Activated naive CD4-positive, alpha-beta T cell treated with anti-CD3 and anti-CD28 coated beads, Interleukin-2, amount 10 ng/mL, durations not matched to agents 7 days and 5 days (primary cell): ENCODE data around the gene CFHR2.
"Not testable (repeated sequence)": the region's sequence is repeated elsewhere in the genome, so short reads cannot be mapped to it uniquely, and the experiment has no call there.

ENCODE experiments used
- CTCF ChIA-PET: fragments of 350-600 bp; sonication (Branson Sonifier 250); formaldehyde crosslinking; loops from one replicate; lab custom pipeline; 2021; ENCODE audit warnings: antibody characterized with exemption; lab: Charles Lee
- DNase-seq: peaks from one replicate; pipeline ENCODE4 v3.0.0-alpha.2; 2020
- H3K27ac Mint-ChIP-seq: one replicate; pipeline ENCODE4 v1.8.0; 2021; ENCODE audit warnings: mild to moderate bottlenecking, moderate library complexity, mixed read lengths
- H3K27me3 Mint-ChIP-seq: one replicate; pipeline ENCODE4 v1.8.0; 2021; ENCODE audit warnings: mild to moderate bottlenecking, mixed read lengths
- H3K36me3 Mint-ChIP-seq: one replicate; pipeline ENCODE4 v1.8.0; 2021; ENCODE audit warnings: mixed read lengths
- H3K4me1 Mint-ChIP-seq: one replicate; pipeline ENCODE4 v1.8.0; 2021; ENCODE audit warnings: mixed read lengths
- H3K4me3 Mint-ChIP-seq: one replicate; pipeline ENCODE4 v1.8.0; 2021; ENCODE audit warnings: mild to moderate bottlenecking, moderate library complexity, mixed read lengths
- H3K9me3 Mint-ChIP-seq: one replicate; pipeline ENCODE4 v1.8.0; 2021; ENCODE audit warnings: mixed read lengths

The CFHR2 gene

DNA sequence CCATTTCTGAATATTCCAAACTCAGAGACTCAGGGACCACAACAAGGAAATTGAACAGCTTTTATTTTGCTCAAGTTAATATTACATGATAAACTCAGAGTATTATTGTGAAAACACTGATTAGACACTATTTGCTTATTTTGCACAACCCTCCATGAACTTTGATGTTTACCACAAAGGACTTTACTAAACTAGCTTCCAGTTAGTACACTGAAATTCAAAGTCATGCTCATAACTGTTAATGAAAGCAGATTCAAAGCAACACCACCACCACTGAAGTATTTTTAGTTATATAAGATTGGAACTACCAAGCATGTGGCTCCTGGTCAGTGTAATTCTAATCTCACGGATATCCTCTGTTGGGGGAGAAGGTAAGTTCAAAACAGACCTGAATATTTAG is at the start of gene CFHR2:
TSS of gene CFHR2 (plus strand) at position 171 of the 400 bp plus-strand sequence. CDS start at position 314, 143 bp downstream.
- DNase-seq, CTCF ChIA-PET, H3K4me3 Mint-ChIP-seq, H3K36me3 Mint-ChIP-seq, H3K27ac Mint-ChIP-seq, H3K4me1 Mint-ChIP-seq, H3K9me3 Mint-ChIP-seq, H3K27me3 Mint-ChIP-seq: not testable (repeated sequence)

DNA sequence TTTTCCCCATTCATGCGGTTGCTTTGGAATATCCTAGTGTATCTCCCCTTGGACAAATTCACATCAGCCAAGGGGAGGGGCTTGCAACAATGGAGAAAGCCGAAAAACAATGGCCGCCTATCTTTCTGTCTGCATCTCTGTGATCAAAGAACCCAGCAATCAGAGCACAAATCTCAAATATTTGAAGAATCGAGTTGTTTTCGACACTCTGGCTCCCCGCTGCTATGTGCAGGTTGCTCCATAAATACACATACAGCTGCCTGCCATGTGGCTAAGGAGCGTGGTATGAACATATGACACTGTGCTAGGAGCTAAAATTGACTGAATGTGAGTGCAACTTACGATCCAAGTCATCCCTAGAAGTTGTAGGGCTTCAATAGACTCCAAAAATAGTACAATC is 47.2 kb upstream of the CFHR2 start:
- Mint-ChIP-seq H3K4me3 (no peak overlapping the region), H3K36me3 (no peaks in the 10 kb centered on the region), H3K9me3 (no peaks in the 10 kb centered on the region), H3K27ac (no peak overlapping the region), H3K27me3 (peaks cover 9% of the 10 kb centered on the region), H3K4me1 (no peaks in the 10 kb centered on the region)
- DNase-seq, result no peak
- CTCF ChIA-PET, result no interaction called here

DNA sequence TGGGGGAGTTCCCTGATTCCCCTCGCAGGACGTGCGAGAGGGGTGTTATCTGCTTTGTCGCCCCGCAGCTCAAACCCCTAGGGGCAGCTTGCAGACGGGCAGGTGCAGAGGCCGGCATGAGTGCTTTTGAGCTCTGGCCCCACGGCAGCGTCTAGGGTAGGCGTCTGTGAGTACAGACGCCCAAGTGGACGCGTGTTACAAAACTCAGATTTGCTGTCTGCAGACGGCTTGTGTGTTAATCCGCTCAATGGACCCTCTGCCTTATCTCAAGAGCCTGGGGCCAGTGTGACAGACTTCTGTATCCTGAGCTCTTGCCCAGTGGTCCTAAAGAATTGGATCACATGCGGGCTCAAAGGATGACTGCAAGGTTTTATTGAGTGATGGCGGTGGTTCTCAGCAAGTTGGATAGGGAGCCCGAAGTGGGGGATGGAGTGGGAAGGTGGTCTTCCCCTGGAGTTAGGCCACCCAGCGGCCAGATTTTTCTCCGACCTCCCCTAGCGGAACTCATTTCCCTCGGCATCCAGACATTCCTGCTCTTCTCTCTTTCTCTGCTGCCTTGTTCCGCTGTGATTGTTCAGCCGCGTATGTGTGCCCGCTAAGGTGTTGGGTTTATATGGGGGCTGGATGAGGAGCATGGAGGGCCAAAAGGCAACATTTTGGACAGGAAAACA is 46.2 kb upstream of the CFHR2 start:
- Mint-ChIP-seq H3K27me3 (peaks cover 9% of the 10 kb centered on the region), H3K36me3 (no peaks in the 10 kb centered on the region), H3K4me1 (no peaks in the 10 kb centered on the region), H3K9me3 (no peaks in the 10 kb centered on the region), H3K27ac (no peak overlapping the region), H3K4me3 (no peak overlapping the region)
- no peak for DNase-seq
- CTCF ChIA-PET, result no interaction called here

DNA sequence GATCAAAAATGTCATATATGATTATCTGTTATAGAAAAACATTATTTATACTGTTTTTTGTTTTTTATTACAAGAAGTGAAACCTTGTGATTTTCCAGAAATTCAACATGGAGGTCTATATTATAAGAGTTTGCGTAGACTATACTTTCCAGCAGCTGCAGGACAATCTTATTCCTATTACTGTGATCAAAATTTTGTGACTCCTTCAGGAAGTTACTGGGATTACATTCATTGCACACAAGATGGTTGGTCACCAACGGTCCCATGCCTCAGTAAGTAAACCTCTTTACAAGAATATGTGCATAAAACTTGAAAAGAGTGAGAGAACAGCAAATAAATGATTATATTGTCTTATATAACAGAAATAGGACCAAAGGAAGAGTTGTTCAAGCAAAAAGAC is 41.2 kb upstream of the CFHR2 start:
- DNase-seq, result no peak
- CTCF ChIA-PET, result no interaction called here
- H3K27ac Mint-ChIP-seq, result no peak overlapping the region
- H3K4me3 Mint-ChIP-seq, result no peak overlapping the region
- no peaks in the 10 kb centered on the region for H3K36me3 Mint-ChIP-seq
- H3K27me3 Mint-ChIP-seq, result peaks cover 3% of the 10 kb centered on the region
- no peaks in the 10 kb centered on the region for H3K4me1 Mint-ChIP-seq
- no peaks in the 10 kb centered on the region for H3K9me3 Mint-ChIP-seq

- DNase-seq, result no peak
- Mint-ChIP-seq H3K4me1 (no peaks in the 10 kb centered on the region), H3K9me3 (no peaks in the 10 kb centered on the region), H3K4me3 (no peak overlapping the region), H3K27me3 (no peaks in the 10 kb centered on the region), H3K27ac (no peak overlapping the region), H3K36me3 (no peaks in the 10 kb centered on the region)
- CTCF ChIA-PET, result no interaction called here
Observed at GRCh38 chr1:196910215-196910614, 33.3 kb upstream of the CFHR2 start.

- DNase-seq, H3K36me3 Mint-ChIP-seq, CTCF ChIA-PET, H3K9me3 Mint-ChIP-seq, H3K4me1 Mint-ChIP-seq, H3K27me3 Mint-ChIP-seq, H3K27ac Mint-ChIP-seq, H3K4me3 Mint-ChIP-seq: not testable (repeated sequence)
Observed at GRCh38 chr1:196912283-196912682, 31.3 kb upstream of the CFHR2 start.

GRCh38 chr1:196926839-196927238 is 16.7 kb upstream of the CFHR2 start:
- H3K27ac Mint-ChIP-seq, H3K9me3 Mint-ChIP-seq, H3K4me3 Mint-ChIP-seq, DNase-seq, H3K27me3 Mint-ChIP-seq, CTCF ChIA-PET, H3K36me3 Mint-ChIP-seq, H3K4me1 Mint-ChIP-seq: not testable (repeated sequence)

- H3K4me3 Mint-ChIP-seq, H3K36me3 Mint-ChIP-seq, H3K9me3 Mint-ChIP-seq, H3K27me3 Mint-ChIP-seq, DNase-seq, H3K27ac Mint-ChIP-seq, CTCF ChIA-PET, H3K4me1 Mint-ChIP-seq: not testable (repeated sequence)
Observed at GRCh38 chr1:196932853-196933252, 10.7 kb upstream of the CFHR2 start.

DNA sequence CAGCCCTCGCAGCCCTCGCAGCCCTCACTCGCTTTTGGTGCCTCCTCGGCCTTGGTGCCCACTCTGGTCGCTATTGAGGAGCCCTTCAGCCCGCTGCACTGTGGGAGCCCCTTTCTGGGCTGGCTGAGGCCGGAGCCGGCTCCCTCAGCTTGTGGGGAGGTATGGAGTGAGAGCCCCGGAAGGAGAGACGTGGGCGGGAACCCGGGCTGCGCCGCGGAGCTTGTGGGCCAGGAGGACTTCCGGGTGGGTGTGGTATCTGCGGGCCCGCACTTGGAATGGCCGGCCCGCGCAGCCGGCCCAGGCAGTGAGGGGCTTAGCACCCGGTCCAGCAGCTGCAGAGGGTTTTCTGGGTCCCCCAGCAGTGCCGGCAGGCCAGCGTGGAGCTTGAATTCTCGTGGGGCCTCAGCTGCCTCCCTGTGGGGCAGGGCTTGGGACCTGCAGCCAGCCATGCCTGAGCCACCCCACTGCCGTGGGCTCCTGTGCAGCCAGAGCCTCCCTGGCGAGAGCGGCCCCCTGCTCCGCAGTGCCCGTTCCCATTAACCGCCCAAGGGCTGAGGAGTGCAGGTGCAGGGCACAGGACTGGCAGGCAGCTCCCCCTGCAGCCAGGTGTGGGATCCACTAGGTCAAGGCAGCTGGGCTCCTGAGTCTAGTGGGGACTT is 9.9 kb upstream of the CFHR2 start:
- no peaks in the 10 kb centered on the region for H3K27me3 Mint-ChIP-seq
- no peak overlapping the region for H3K4me3 Mint-ChIP-seq
- CTCF ChIA-PET, result no interaction called here
- H3K27ac Mint-ChIP-seq, result no peak overlapping the region
- no peaks in the 10 kb centered on the region for H3K36me3 Mint-ChIP-seq
- no peaks in the 10 kb centered on the region for H3K9me3 Mint-ChIP-seq
- no peak for DNase-seq
- H3K4me1 Mint-ChIP-seq, result no peaks in the 10 kb centered on the region

GRCh38 chr1:196941474-196941873 is 2.1 kb upstream of the CFHR2 start:
- H3K4me1 Mint-ChIP-seq, CTCF ChIA-PET, H3K36me3 Mint-ChIP-seq, H3K27ac Mint-ChIP-seq, DNase-seq, H3K4me3 Mint-ChIP-seq, H3K9me3 Mint-ChIP-seq, H3K27me3 Mint-ChIP-seq: not testable (repeated sequence)

GRCh38 chr1:196951711-196952394 is 8.3 kb downstream of the CFHR2 start:
- H3K4me1 Mint-ChIP-seq, result no peaks in the 10 kb centered on the region
- H3K36me3 Mint-ChIP-seq, result no peaks in the 10 kb centered on the region
- no peak for DNase-seq
- CTCF ChIA-PET, result no interaction called here
- no peaks in the 10 kb centered on the region for H3K27me3 Mint-ChIP-seq
- no peak overlapping the region for H3K27ac Mint-ChIP-seq
- H3K4me3 Mint-ChIP-seq, result no peak overlapping the region
- no peaks in the 10 kb centered on the region for H3K9me3 Mint-ChIP-seq

DNA sequence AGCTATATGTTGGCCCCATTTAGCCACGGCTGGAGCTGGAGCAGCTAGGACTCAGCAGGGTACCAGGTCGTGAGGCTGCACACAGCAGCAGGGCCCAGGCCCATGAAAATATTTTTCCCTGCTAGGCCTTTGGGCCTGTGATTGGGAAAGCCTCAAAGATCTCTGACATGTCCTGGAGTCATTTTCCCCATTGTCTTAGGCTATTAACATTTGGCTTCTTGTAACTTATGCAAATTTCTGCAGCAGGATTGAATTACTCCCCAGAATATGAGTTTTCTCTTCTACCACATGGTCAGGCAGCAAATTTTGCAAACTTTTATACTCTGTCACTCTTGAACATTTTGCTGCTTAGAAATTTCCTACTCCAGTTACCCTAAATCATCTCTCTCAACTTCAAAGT is 11.2 kb downstream of the CFHR2 start:
- H3K4me3 Mint-ChIP-seq, result no peak overlapping the region
- no peak overlapping the region for H3K27ac Mint-ChIP-seq
- CTCF ChIA-PET, result no interaction called here
- no peaks in the 10 kb centered on the region for H3K27me3 Mint-ChIP-seq
- no peaks in the 10 kb centered on the region for H3K36me3 Mint-ChIP-seq
- DNase-seq, result no peak
- no peaks in the 10 kb centered on the region for H3K4me1 Mint-ChIP-seq
- H3K9me3 Mint-ChIP-seq, result no peaks in the 10 kb centered on the region

GRCh38 chr1:196955926-196956325 is 12.4 kb downstream of the CFHR2 start:
- no peak for DNase-seq
- Mint-ChIP-seq H3K36me3 (no peaks in the 10 kb centered on the region), H3K4me1 (no peaks in the 10 kb centered on the region), H3K27me3 (no peaks in the 10 kb centered on the region), H3K27ac (no peak overlapping the region), H3K9me3 (no peaks in the 10 kb centered on the region), H3K4me3 (no peak overlapping the region)
- CTCF ChIA-PET, result no interaction called here

DNA sequence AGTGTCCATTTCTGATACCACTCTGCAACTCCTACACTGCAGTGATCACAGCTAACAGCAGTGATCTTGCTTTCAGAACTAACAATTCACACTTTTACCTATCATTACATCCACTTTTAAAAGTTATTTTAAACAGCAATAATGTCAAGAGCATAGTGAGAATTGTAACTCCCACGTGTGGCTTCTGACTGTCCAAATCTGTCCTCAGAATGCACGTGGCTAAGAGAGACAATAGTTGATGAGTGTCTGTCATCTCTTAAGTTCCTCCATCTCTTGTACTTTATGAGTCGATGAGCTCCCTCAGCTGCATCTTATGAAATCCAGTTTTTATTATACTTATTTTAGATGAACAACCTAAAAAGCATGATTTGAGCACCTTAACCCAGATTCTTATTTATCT is 17.3 kb downstream of the CFHR2 start:
- Mint-ChIP-seq H3K27ac (no peak overlapping the region), H3K9me3 (no peaks in the 10 kb centered on the region), H3K4me3 (no peak overlapping the region), H3K36me3 (no peaks in the 10 kb centered on the region), H3K27me3 (no peaks in the 10 kb centered on the region), H3K4me1 (no peaks in the 10 kb centered on the region)
- CTCF ChIA-PET, result no interaction called here
- no peak for DNase-seq

GRCh38 chr1:196970182-196970581 is 26.6 kb downstream of the CFHR2 start:
- no peaks in the 10 kb centered on the region for H3K27me3 Mint-ChIP-seq
- no peaks in the 10 kb centered on the region for H3K36me3 Mint-ChIP-seq
- H3K27ac Mint-ChIP-seq, result no peak overlapping the region
- DNase-seq, result no peak
- no peaks in the 10 kb centered on the region for H3K9me3 Mint-ChIP-seq
- no peaks in the 10 kb centered on the region for H3K4me1 Mint-ChIP-seq
- H3K4me3 Mint-ChIP-seq, result no peak overlapping the region
- CTCF ChIA-PET, result no interaction called here
